Fibroblast of peridontal ligament (primary cell): ENCODE results near the gene RTN4RL1.
A peak's percentile ranks its signal among the peaks of the same experiment; 100 is the strongest.

Experiments used
- DNase-seq: peaks from one replicate; pipeline ENCODE4 v3.0.0-alpha.2; 2010; ENCODE audit errors: extremely low read depth

The RTN4RL1 gene

GRCh38 chr17:2059547-2060384, 34.6 kb upstream of the RTN4RL1 start:
- no peak for DNase-seq

- DNase-seq = no peak
These were observed 33.7 kb upstream of the RTN4RL1 start for GRCh38 chr17:2058586-2059546.

GRCh38 chr17:2057760-2058585, 32.8 kb upstream of the RTN4RL1 start:
- no peak for DNase-seq

- no peak for DNase-seq
These were observed 32.1 kb upstream of the RTN4RL1 start for GRCh38 chr17:2057175-2057759.

GRCh38 chr17:2056206-2057174, 31.4 kb upstream of the RTN4RL1 start:
- peak; percentile 45 for DNase-seq

- DNase-seq = no peak
These were observed 30.4 kb upstream of the RTN4RL1 start for GRCh38 chr17:2055292-2056205.

- DNase-seq = peak; percentile 62
These were observed 29.6 kb upstream of the RTN4RL1 start, which contains the start of gene HIC1 for GRCh38 chr17:2054512-2055291. Gene HIC1 (plus strand): TSS chr17:2055103. CDS start chr17:2056691, 1,588 bp downstream.

GRCh38 chr17:2054262-2054511, 29.1 kb upstream of the RTN4RL1 start:
- no peak for DNase-seq

GRCh38 chr17:2053380-2054261, 28.5 kb upstream of the RTN4RL1 start:
- DNase-seq = peak; percentile 62

- no peak for DNase-seq
These were observed 26.9 kb upstream of the RTN4RL1 start for GRCh38 chr17:2051933-2052559.

GRCh38 chr17:2051061-2051932, 26.2 kb upstream of the RTN4RL1 start:
- DNase-seq = peak; percentile 48

- peak; percentile 51 for DNase-seq
These were observed 25.3 kb upstream of the RTN4RL1 start for GRCh38 chr17:2050300-2051060.

GRCh38 chr17:2049333-2050299, 24.5 kb upstream of the RTN4RL1 start:
- peak; percentile 69 for DNase-seq

- no peak for DNase-seq
These were observed 23.7 kb upstream of the RTN4RL1 start for GRCh38 chr17:2048805-2049204.
